ENCODE measurements around the gene WDR72. TPM values are rescaled to one million over a fixed set of nuclear protein-coding genes. Genes with fewer than 3 reads are reported as not detected.
"Not testable (repeated sequence)": the region's sequence is repeated elsewhere in the genome, so short reads cannot be mapped to it uniquely, and the experiment has no call there.

The WDR72 gene
- total RNA-seq, 4 donors from 2014 or later: not detected

DNA sequence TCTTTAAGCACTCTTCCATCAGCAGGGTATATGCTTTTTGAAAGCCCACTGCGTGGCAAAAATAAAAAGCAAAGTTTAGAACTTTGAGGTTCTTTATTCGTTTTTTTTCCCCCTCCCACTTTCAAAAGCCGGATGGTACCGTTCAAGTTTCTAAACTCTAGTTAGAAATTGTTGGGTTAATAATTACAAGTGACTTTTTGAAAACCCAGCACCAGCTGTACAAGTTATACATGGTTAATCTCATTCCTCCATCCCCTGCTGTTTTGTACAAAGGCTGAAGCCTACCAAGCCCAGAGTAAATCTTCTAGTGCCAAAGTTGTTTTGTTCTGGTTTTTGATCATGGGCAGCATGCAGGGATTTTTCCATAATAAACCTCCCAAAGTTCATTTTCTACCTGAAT, 48.6 kb downstream of the WDR72 start:
- no peak for ATAC-seq (ENCODE audit: low FRiP score)
- TF ChIP-seq, protein P1, sequence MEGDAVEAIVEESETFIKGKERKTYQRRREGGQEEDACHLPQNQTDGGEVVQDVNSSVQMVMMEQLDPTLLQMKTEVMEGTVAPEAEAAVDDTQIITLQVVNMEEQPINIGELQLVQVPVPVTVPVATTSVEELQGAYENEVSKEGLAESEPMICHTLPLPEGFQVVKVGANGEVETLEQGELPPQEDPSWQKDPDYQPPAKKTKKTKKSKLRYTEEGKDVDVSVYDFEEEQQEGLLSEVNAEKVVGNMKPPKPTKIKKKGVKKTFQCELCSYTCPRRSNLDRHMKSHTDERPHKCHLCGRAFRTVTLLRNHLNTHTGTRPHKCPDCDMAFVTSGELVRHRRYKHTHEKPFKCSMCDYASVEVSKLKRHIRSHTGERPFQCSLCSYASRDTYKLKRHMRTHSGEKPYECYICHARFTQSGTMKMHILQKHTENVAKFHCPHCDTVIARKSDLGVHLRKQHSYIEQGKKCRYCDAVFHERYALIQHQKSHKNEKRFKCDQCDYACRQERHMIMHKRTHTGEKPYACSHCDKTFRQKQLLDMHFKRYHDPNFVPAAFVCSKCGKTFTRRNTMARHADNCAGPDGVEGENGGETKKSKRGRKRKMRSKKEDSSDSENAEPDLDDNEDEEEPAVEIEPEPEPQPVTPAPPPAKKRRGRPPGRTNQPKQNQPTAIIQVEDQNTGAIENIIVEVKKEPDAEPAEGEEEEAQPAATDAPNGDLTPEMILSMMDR (IDR thresholded peaks at IDR 0.05): no peak
- no peak for DNase-seq (ENCODE audit: low spot score)

DNA sequence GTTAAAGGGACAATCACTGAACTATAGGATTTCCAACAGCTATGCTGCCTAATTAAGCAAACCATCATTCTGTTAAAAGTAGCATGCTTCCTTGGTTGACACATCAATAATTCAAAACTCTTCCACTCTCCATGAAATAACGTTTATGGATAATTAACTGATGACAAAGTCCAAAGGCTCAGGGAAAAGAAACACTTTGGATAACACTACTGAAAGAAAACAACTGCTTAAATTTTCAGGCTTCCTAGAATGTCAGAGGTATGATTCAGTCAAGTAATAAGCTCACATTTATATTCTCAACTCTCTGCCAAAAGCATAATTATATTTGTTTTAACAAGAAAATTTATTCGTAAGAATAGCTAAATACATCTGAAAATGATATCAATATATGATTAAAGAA, 49.6 kb downstream of the WDR72 start:
- ATAC-seq (ENCODE audit: low FRiP score): no peak
- no peak for DNase-seq (ENCODE audit: low spot score)
- TF ChIP-seq, protein P1 (IDR thresholded peaks at IDR 0.05): no peak

DNA sequence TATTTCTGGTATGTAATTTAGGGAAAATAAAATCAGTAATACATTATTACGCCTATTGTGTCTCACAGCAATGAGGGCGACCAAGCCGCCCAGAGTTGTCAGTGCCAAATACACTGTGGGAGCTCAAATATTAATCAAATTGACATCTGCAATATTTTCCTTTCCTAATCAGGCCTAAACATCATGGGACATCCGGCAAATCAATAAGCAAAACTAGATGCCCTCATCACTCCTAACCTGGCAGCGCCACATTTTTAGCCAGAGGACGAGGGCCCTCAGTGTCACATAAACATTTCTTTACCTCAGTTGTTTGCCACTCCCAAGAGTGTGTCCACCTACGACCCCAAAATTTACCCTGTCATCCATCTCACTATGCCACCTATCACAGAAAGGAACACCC, 64.1 kb downstream of the WDR72 start:
- no peak for ATAC-seq (ENCODE audit: low FRiP score)
- TF ChIP-seq, protein P1 (IDR thresholded peaks at IDR 0.05): no peak
- DNase-seq (ENCODE audit: low spot score): no peak

DNA sequence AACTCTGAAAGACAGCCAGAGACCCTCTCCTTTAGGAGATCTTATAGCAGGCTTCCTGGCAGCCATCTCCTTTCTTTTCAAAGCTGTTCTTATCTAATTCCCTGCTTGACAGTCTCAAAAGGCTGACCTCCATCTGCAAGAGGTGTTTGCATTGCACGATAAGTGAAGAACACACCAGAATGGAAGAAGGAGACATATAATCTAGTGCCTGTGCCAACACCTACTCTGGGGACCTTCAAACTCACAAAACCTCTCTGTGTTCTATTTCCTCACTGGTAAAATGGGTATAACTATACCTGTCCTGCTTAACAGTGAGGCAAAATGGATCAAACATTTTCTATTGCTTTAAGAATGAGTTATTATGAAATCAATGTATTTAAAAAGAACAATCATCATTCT, 65.0 kb downstream of the WDR72 start:
- DNase-seq (ENCODE audit: low spot score) (no peak), ATAC-seq (ENCODE audit: low FRiP score) (no peak)
- TF ChIP-seq, protein P1 (IDR thresholded peaks at IDR 0.05): no peak

DNA sequence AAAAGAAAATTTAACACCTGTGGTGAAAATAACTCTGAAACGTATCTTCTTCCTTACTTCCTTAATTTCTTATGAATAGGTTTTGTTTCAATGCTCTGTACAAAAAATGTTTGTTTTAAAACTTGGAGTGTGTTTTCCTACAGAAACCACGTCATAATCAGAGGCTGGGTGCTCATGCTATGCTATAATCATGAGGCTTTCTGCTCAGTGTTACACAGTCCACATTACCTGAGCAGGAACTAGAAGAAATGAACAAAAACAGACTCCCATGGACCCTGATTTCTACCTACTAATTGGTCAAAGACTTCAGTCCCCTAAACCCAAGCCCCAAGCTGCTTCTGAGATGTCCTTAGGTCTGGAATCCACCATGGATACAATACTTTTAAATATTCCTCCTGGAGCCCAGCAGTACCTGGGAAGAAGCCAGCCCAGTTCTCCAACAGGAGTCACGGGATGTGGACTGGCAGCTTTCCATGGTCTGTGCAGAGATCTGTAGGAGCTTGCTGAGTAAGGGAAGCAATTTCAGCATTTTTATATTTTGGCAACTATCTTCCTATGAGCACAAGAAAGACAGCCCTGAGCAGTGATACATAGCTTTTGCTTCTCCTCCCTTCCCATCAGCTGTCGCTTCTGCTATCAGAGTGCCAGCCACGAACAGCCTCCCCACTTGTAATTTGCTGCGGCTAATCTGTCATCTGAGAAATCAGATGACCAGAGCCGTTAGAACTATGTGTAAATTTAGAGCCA, 65.6 kb downstream of the WDR72 start:
- DNase-seq (ENCODE audit: low spot score): peak; percentile 37
- ATAC-seq (ENCODE audit: low FRiP score): peak; percentile 91

DNA sequence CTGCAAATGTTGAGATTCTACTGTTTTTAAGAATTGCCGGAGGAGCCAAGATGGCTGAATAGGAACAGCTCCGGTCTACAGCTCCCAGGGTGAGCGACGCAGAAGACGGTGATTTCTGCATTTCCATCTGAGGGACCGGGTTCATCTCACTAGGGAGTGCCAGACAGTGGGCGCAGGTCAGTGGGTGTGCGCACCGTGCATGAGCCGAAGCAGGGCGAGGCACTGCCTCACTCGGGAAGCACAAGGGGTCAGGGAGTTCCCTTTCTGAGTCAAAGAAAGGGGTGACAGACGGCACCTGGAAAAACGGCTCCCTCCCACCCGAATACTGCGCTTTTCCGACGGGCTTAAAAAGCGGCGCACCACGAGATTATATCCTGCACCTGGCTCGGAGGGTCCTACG, 75.3 kb downstream of the WDR72 start:
- DNase-seq (ENCODE audit: low spot score); ATAC-seq (ENCODE audit: low FRiP score): not testable (repeated sequence)

More for the DNA sequence above, 65.6 kb downstream of the WDR72 start:
- TF ChIP-seq, protein P1 (IDR thresholded peaks at IDR 0.05): no peak

DNA sequence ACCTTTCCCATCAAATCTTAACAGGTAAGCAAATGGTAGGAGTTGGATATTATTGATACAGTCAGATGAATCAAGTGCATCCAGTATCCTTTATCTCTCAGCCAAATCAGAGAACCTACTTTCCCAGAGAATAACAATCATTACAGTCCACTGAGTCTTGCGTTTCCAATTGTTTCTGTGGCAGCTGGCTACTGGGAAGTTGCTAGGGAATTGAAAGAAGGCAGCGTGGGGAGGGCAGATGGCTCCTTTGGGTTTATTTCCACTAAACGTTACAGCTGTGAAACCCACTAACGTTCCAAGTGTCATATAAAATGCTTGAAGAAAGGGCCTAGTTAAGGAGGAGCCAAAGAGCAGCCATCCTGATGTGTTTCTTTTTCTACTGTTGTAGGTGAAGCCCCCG, 78.4 kb downstream of the WDR72 start:
- DNase-seq (ENCODE audit: low spot score): no peak
- ATAC-seq (ENCODE audit: low FRiP score): no peak
- TF ChIP-seq, protein P1 (IDR thresholded peaks at IDR 0.05): no peak

Data from omental fat pad (tissue), 4 donors.